GM23248 (cell line): ENCODE data around the gene TUFT1.

Experiments used
- EZH2 ChIP-seq: fragments of 200-600 bp; sonication (generic); IDR thresholded peaks from 2 replicates; pipeline ENCODE4 v1.6.1; 2018; ENCODE audit warnings: antibody characterized with exemption, mild to moderate bottlenecking; ENCODE audit not compliant: insufficient read depth, poor library complexity, severe bottlenecking
- EZH2phosphoT487 ChIP-seq: fragments of 200-600 bp; sonication (generic); IDR thresholded peaks from 2 replicates; pipeline ENCODE4 v1.6.1; 2018; ENCODE audit warnings: antibody characterized with exemption, moderate library complexity, mild to moderate bottlenecking, low read depth; ENCODE audit not compliant: insufficient read depth

GRCh38 chr1:151502035-151502700 lies 37.9 kb upstream of the TUFT1 start:
- TF ChIP-seq EZH2 (no peak), EZH2phosphoT487 (no peak)
